ENCODE data around the gene SOHLH1. TPM values are rescaled to one million over a fixed set of nuclear protein-coding genes. Genes with fewer than 3 reads are reported as not detected.

SOHLH1 gene
- polyA plus RNA-seq (2013), result 0.04 and 0.06 TPM in 2 replicates

- H3K9ac ChIP-seq (ENCODE audit: low read length), result no peak within 1 kb of the TSS
- H3K27ac ChIP-seq (ENCODE audit: low read depth, low read length), result no peak within 1 kb of the TSS
- H3K14ac ChIP-seq (ENCODE audit: low read length), result no peak within 1 kb of the TSS
- no peak for DNase-seq
- no peak within 1 kb of the TSS for H4K91ac ChIP-seq (ENCODE audit: low read depth, low read length)
- no CpG with 5 or more reads among the region's 30 CpGs for WGBS (ENCODE audit: extremely low coverage, insufficient coverage, insufficient read length)
- peaks cover 4% of the 10 kb centered on the region for H3K9me3 ChIP-seq (ENCODE audit: insufficient read depth, low read depth, low read length)
- no peak within 1 kb of the TSS for H3K18ac ChIP-seq (ENCODE audit: low read length)
- H4K12ac ChIP-seq (ENCODE audit: low read depth, low read length), result no peak within 1 kb of the TSS
- H3K4me3 ChIP-seq (ENCODE audit: low read depth, low read length), result no peak within 1 kb of the TSS
- no peaks in the 10 kb centered on the region for H3K79me1 ChIP-seq (ENCODE audit: low read length)
- H3K23ac ChIP-seq (ENCODE audit: low read length), result no peak within 1 kb of the TSS
- H4K8ac ChIP-seq (ENCODE audit: low read depth, low read length), result no peak within 1 kb of the TSS
- no peak within 1 kb of the TSS for H2AFZ ChIP-seq (ENCODE audit: insufficient read depth, low read length, poor library complexity)
- H3K4me1 ChIP-seq (ENCODE audit: control insufficient read depth in 1 of 2, insufficient read depth in 2 of 2, low read length in 2 of 2), result peaks cover 3 to 5% of the 10 kb centered on the region in 2 experiments
- H3K79me2 ChIP-seq (ENCODE audit: control insufficient read depth, insufficient read depth, low read length, poor library complexity), result no peaks in the 10 kb centered on the region
- H2BK12ac ChIP-seq (ENCODE audit: low read length), result no peak within 1 kb of the TSS
- H2BK5ac ChIP-seq (ENCODE audit: low read depth, low read length, poor library complexity), result no peak within 1 kb of the TSS
- H3K4me2 ChIP-seq (ENCODE audit: low read length), result no peak within 1 kb of the TSS
- no peak within 1 kb of the TSS for H2AK5ac ChIP-seq (ENCODE audit: low read length)
- no peaks in the 10 kb centered on the region for H3K36me3 ChIP-seq (ENCODE audit: control insufficient read depth in 1 of 2, insufficient read depth in 2 of 2, low read length in 2 of 2)
- no peaks in the 10 kb centered on the region for H3K27me3 ChIP-seq (ENCODE audit: insufficient read depth, low read length)
- H3K4ac ChIP-seq (ENCODE audit: low read depth, low read length), result no peak within 1 kb of the TSS
- H2BK120ac ChIP-seq (ENCODE audit: insufficient read depth, low read length, poor library complexity), result no peak within 1 kb of the TSS
Observed at GRCh38 chr9:135699440-135699839, at the start of gene SOHLH1. SOHLH1 (minus strand) TSS chr9:135699481; CDS start chr9:135699467, 14 bp downstream.

GRCh38 chr9:135748676-135749075, 49.4 kb upstream of the SOHLH1 start:
- Histone ChIP-seq H4K12ac (ENCODE audit: low read depth, low read length) (no peak overlapping the region), H3K18ac (ENCODE audit: low read length) (no peak overlapping the region), H3K14ac (ENCODE audit: low read length) (no peak overlapping the region)

GRCh38 chr9:135747311-135747710, 48.0 kb upstream of the SOHLH1 start:
- Histone ChIP-seq H4K8ac (ENCODE audit: low read depth, low read length) (no peak overlapping the region), H2AFZ (ENCODE audit: insufficient read depth, low read length, poor library complexity) (no peak overlapping the region), H2AK5ac (ENCODE audit: low read length) (no peak overlapping the region), H3K4ac (ENCODE audit: low read depth, low read length) (no peak overlapping the region), H3K27ac (ENCODE audit: low read depth, low read length) (no peak overlapping the region), H2BK120ac (ENCODE audit: insufficient read depth, low read length, poor library complexity) (no peak overlapping the region), H3K9ac (ENCODE audit: low read length) (no peak overlapping the region), H4K91ac (ENCODE audit: low read depth, low read length) (no peak overlapping the region), H3K79me1 (ENCODE audit: low read length) (no peaks in the 10 kb centered on the region), H3K18ac (ENCODE audit: low read length) (no peak overlapping the region), H3K27me3 (ENCODE audit: insufficient read depth, low read length) (no peaks in the 10 kb centered on the region), H3K4me3 (ENCODE audit: low read depth, low read length) (no peak overlapping the region), H2BK12ac (ENCODE audit: low read length) (no peak overlapping the region), H3K4me1 (ENCODE audit: control insufficient read depth in 1 of 2, insufficient read depth in 2 of 2, low read length in 2 of 2) (no peaks in the 10 kb centered on the region), H3K9me3 (ENCODE audit: insufficient read depth, low read depth, low read length) (peaks cover 1% of the 10 kb centered on the region), H4K12ac (ENCODE audit: low read depth, low read length) (no peak overlapping the region), H3K36me3 (ENCODE audit: control insufficient read depth in 1 of 2, insufficient read depth in 2 of 2, low read length in 2 of 2) (no peaks in the 10 kb centered on the region), H3K14ac (ENCODE audit: low read length) (no peak overlapping the region), H3K23ac (ENCODE audit: low read length) (no peak overlapping the region), H2BK5ac (ENCODE audit: low read depth, low read length, poor library complexity) (no peak overlapping the region), H3K4me2 (ENCODE audit: low read length) (no peak overlapping the region), H3K79me2 (ENCODE audit: control insufficient read depth, insufficient read depth, low read length, poor library complexity) (no peaks in the 10 kb centered on the region)
- no CpG with 5 or more reads among the region's 13 CpGs for WGBS (ENCODE audit: extremely low coverage, insufficient coverage, insufficient read length)
- no peak for DNase-seq

More at GRCh38 chr9:135748676-135749075, 49.4 kb upstream of the SOHLH1 start:
- no peaks in the 10 kb centered on the region for H3K79me1 ChIP-seq (ENCODE audit: low read length)
- H3K27me3 ChIP-seq (ENCODE audit: insufficient read depth, low read length), result no peaks in the 10 kb centered on the region
- H2BK120ac ChIP-seq (ENCODE audit: insufficient read depth, low read length, poor library complexity), result no peak overlapping the region
- H3K9me3 ChIP-seq (ENCODE audit: insufficient read depth, low read depth, low read length), result peaks cover 2% of the 10 kb centered on the region
- no peak overlapping the region for H2BK12ac ChIP-seq (ENCODE audit: low read length)
- no peaks in the 10 kb centered on the region for H3K4me1 ChIP-seq (ENCODE audit: control insufficient read depth in 1 of 2, insufficient read depth in 2 of 2, low read length in 2 of 2)
- no peak overlapping the region for H4K91ac ChIP-seq (ENCODE audit: low read depth, low read length)
- H4K8ac ChIP-seq (ENCODE audit: low read depth, low read length), result no peak overlapping the region
- H3K4me3 ChIP-seq (ENCODE audit: low read depth, low read length), result no peak overlapping the region
- no peak overlapping the region for H3K23ac ChIP-seq (ENCODE audit: low read length)
- H3K4me2 ChIP-seq (ENCODE audit: low read length), result no peak overlapping the region
- H3K9ac ChIP-seq (ENCODE audit: low read length), result no peak overlapping the region
- no peak overlapping the region for H3K27ac ChIP-seq (ENCODE audit: low read depth, low read length)
- no peaks in the 10 kb centered on the region for H3K36me3 ChIP-seq (ENCODE audit: control insufficient read depth in 1 of 2, insufficient read depth in 2 of 2, low read length in 2 of 2)
- H3K79me2 ChIP-seq (ENCODE audit: control insufficient read depth, insufficient read depth, low read length, poor library complexity), result no peaks in the 10 kb centered on the region
- H2AK5ac ChIP-seq (ENCODE audit: low read length), result no peak overlapping the region
- no peak for DNase-seq
- H2BK5ac ChIP-seq (ENCODE audit: low read depth, low read length, poor library complexity), result no peak overlapping the region
- H3K4ac ChIP-seq (ENCODE audit: low read depth, low read length), result no peak overlapping the region
- WGBS (ENCODE audit: extremely low coverage, insufficient coverage, insufficient read length), result no CpG with 5 or more reads among the region's 16 CpGs
- H2AFZ ChIP-seq (ENCODE audit: insufficient read depth, low read length, poor library complexity), result no peak overlapping the region

GRCh38 chr9:135746565-135746964, 47.3 kb upstream of the SOHLH1 start:
- Histone ChIP-seq H3K27ac (ENCODE audit: low read depth, low read length) (no peak overlapping the region), H2BK12ac (ENCODE audit: low read length) (no peak overlapping the region), H3K4me1 (ENCODE audit: control insufficient read depth in 1 of 2, insufficient read depth in 2 of 2, low read length in 2 of 2) (no peaks in the 10 kb centered on the region), H3K79me2 (ENCODE audit: control insufficient read depth, insufficient read depth, low read length, poor library complexity) (no peaks in the 10 kb centered on the region), H3K36me3 (ENCODE audit: control insufficient read depth in 1 of 2, insufficient read depth in 2 of 2, low read length in 2 of 2) (no peaks in the 10 kb centered on the region), H3K4me2 (ENCODE audit: low read length) (no peak overlapping the region), H3K27me3 (ENCODE audit: insufficient read depth, low read length) (no peaks in the 10 kb centered on the region), H2BK120ac (ENCODE audit: insufficient read depth, low read length, poor library complexity) (no peak overlapping the region), H3K79me1 (ENCODE audit: low read length) (no peaks in the 10 kb centered on the region), H4K12ac (ENCODE audit: low read depth, low read length) (no peak overlapping the region), H4K91ac (ENCODE audit: low read depth, low read length) (no peak overlapping the region), H3K18ac (ENCODE audit: low read length) (no peak overlapping the region), H2AK5ac (ENCODE audit: low read length) (no peak overlapping the region), H3K4me3 (ENCODE audit: low read depth, low read length) (no peak overlapping the region), H2BK5ac (ENCODE audit: low read depth, low read length, poor library complexity) (no peak overlapping the region), H3K23ac (ENCODE audit: low read length) (no peak overlapping the region), H3K9me3 (ENCODE audit: insufficient read depth, low read depth, low read length) (peaks cover 1% of the 10 kb centered on the region), H3K9ac (ENCODE audit: low read length) (no peak overlapping the region), H3K14ac (ENCODE audit: low read length) (no peak overlapping the region), H3K4ac (ENCODE audit: low read depth, low read length) (no peak overlapping the region), H4K8ac (ENCODE audit: low read depth, low read length) (no peak overlapping the region), H2AFZ (ENCODE audit: insufficient read depth, low read length, poor library complexity) (no peak overlapping the region)
- no peak for DNase-seq
- no CpG with 5 or more reads among the region's 9 CpGs for WGBS (ENCODE audit: extremely low coverage, insufficient coverage, insufficient read length)
